Activated naive CD4-positive, alpha-beta T cell treated with Interleukin-2 at 50 U/mL for 16 hours (primary cell): ENCODE results near the gene AIDA.
"Not testable (repeated sequence)": the region's sequence is repeated elsewhere in the genome, so short reads cannot be mapped to it uniquely, and the experiment has no call there.

Source experiments
- DNase-seq: peaks from one replicate; pipeline ENCODE4 v3.0.0-alpha.2; 2020

Gene AIDA

GRCh38 chr1:222711319-222712252, 705 bp downstream of the AIDA start:
- peak; percentile 66 for DNase-seq

- DNase-seq = no peak
Observed at GRCh38 chr1:222709700-222710153, 2.6 kb downstream of the AIDA start.

- no peak for DNase-seq
Observed at GRCh38 chr1:222706815-222707214, 5.5 kb downstream of the AIDA start.

- DNase-seq = no peak
Observed at GRCh38 chr1:222704260-222704659, 8.0 kb downstream of the AIDA start.

GRCh38 chr1:222702210-222702609, 10.1 kb downstream of the AIDA start:
- no peak for DNase-seq

GRCh38 chr1:222697826-222698225, 14.5 kb downstream of the AIDA start:
- DNase-seq = no peak

GRCh38 chr1:222697203-222697602, 15.1 kb downstream of the AIDA start:
- no peak for DNase-seq

GRCh38 chr1:222696741-222697140, 15.6 kb downstream of the AIDA start:
- no peak for DNase-seq

GRCh38 chr1:222694927-222695326, 17.4 kb downstream of the AIDA start:
- no peak for DNase-seq

GRCh38 chr1:222691016-222691415, 21.3 kb downstream of the AIDA start:
- no peak for DNase-seq

GRCh38 chr1:222680080-222680479, 32.2 kb downstream of the AIDA start:
- DNase-seq = no peak

- DNase-seq = no peak
Observed at GRCh38 chr1:222670110-222670509, 42.2 kb downstream of the AIDA start.

GRCh38 chr1:222669107-222669506, 43.2 kb downstream of the AIDA start:
- DNase-seq = not testable (repeated sequence)

- DNase-seq = not testable (repeated sequence)
Observed at GRCh38 chr1:222668184-222668583, 44.1 kb downstream of the AIDA start.

- DNase-seq = no peak
Observed at GRCh38 chr1:222665964-222666363, 46.3 kb downstream of the AIDA start.

- DNase-seq = no peak
Observed at GRCh38 chr1:222663431-222663934, 48.8 kb downstream of the AIDA start.

GRCh38 chr1:222657899-222658298, 54.4 kb downstream of the AIDA start:
- DNase-seq = no peak

GRCh38 chr1:222656391-222657155, 55.7 kb downstream of the AIDA start:
- no peak for DNase-seq

- DNase-seq = peak; percentile 73
Observed at GRCh38 chr1:222654849-222655248, 57.4 kb downstream of the AIDA start.

GRCh38 chr1:222653178-222653827, 59.0 kb downstream of the AIDA start:
- DNase-seq = peak; percentile 10

- no peak for DNase-seq
Observed at GRCh38 chr1:222652676-222653075, 59.6 kb downstream of the AIDA start.

- DNase-seq = no peak
Observed at GRCh38 chr1:222644636-222644980, 67.7 kb downstream of the AIDA start.
